Esophagus muscularis mucosa (tissue), 3 donors: ENCODE results near the gene PLCZ1.

Experiments
- CTCF ChIP-seq, 3 experiments: fragments of 200-600 bp in 2 of 3; fragments of 450-650 bp in 1 of 3; sonication (generic) in 2 of 3; IDR thresholded peaks; one replicate each; pipeline ENCODE4 v1.5.1; 2017 to 2019; ENCODE audit warnings: antibody characterized with exemption in 3 of 3, mild to moderate bottlenecking in 2 of 3, moderate library complexity in 1 of 3
- POLR2AphosphoS5 ChIP-seq, 2 donors: sonication (generic); formaldehyde crosslinking; IDR thresholded peaks; one replicate each; pipeline ENCODE4 v1.6.1; 2017; ENCODE audit warnings: antibody characterized with exemption in 2 of 2

DNA sequence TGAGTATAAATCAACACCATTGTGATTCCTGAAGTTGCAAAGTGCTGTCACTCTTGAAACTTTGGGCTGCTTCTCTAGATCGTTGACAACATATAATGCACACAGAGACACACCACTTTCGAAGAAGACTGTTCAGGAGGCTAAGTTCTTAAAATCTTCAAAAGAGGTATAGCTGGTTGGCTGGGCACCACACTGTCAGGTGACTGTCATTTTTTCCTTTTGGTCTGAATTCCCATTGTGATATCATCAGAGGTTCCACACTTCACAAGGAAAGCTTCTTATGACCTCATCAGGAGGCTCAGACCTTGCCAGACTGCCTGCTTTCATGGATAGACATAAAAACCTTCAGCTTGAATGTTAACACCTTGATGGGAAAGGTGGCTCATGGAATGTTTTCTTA, at the start of gene PLCZ1, which contains the start of gene CAPZA3:
- TF ChIP-seq POLR2AphosphoS5 (IDR thresholded peaks at IDR 0.05) (no peak), CTCF (IDR thresholded peaks at IDR 0.05) (no peak)
